ENCODE measurements around the gene STATH.
"Not testable (repeated sequence)": the region's sequence is repeated elsewhere in the genome, so short reads cannot be mapped to it uniquely, and the experiment has no call there.

The STATH gene

GRCh38 chr4:69995526-69996016 is at the start of gene STATH:
Gene STATH (plus strand): TSS chr4:69995966. CDS start chr4:69998438, 2,472 bp downstream.
- no peak for DNase-seq (ENCODE audit: low spot score)

- DNase-seq (ENCODE audit: low spot score) = no peak
These were observed 44.2 kb upstream of the STATH start for GRCh38 chr4:69951602-69952001.

GRCh38 chr4:69957209-69957608 is 38.6 kb upstream of the STATH start:
- no peak for DNase-seq (ENCODE audit: low spot score)

GRCh38 chr4:69965628-69966027 is 30.1 kb upstream of the STATH start, which contains the start of gene CSN2:
Gene CSN2 (minus strand): TSS chr4:69965728. CDS start chr4:69960995, 4,733 bp downstream.
- no peak for DNase-seq (ENCODE audit: low spot score)

- DNase-seq (ENCODE audit: low spot score) = no peak
These were observed 25.7 kb upstream of the STATH start for GRCh38 chr4:69970071-69970470.

GRCh38 chr4:69974631-69975030 is 21.1 kb upstream of the STATH start:
- no peak for DNase-seq (ENCODE audit: low spot score)

- DNase-seq (ENCODE audit: low spot score) = no peak
These were observed 18.2 kb upstream of the STATH start for GRCh38 chr4:69977582-69977981.

GRCh38 chr4:69984030-69984443 is 11.7 kb upstream of the STATH start:
- no peak for DNase-seq (ENCODE audit: low spot score)

GRCh38 chr4:69986663-69987062 is 9.1 kb upstream of the STATH start:
- DNase-seq (ENCODE audit: low spot score) = no peak

GRCh38 chr4:69991016-69991415 is 4.8 kb upstream of the STATH start:
- no peak for DNase-seq (ENCODE audit: low spot score)

- no peak for DNase-seq (ENCODE audit: low spot score)
These were observed 984 bp upstream of the STATH start for GRCh38 chr4:69994782-69995181.

GRCh38 chr4:69999420-69999819 is 3.7 kb downstream of the STATH start:
- DNase-seq (ENCODE audit: low spot score) = no peak

- DNase-seq (ENCODE audit: low spot score) = no peak
These were observed 4.9 kb downstream of the STATH start for GRCh38 chr4:70000711-70001110.

GRCh38 chr4:70002507-70002906 is 6.7 kb downstream of the STATH start:
- DNase-seq (ENCODE audit: low spot score) = no peak

GRCh38 chr4:70008771-70009170 is 13.0 kb downstream of the STATH start:
- no peak for DNase-seq (ENCODE audit: low spot score)

GRCh38 chr4:70019006-70019405 is 23.2 kb downstream of the STATH start:
- not testable (repeated sequence) for DNase-seq (ENCODE audit: low spot score)

- DNase-seq (ENCODE audit: low spot score) = no peak
These were observed 27.5 kb downstream of the STATH start for GRCh38 chr4:70023218-70023617.

GRCh38 chr4:70027011-70027410 is 31.2 kb downstream of the STATH start:
- DNase-seq (ENCODE audit: low spot score) = no peak

GRCh38 chr4:70028159-70028558 is 32.4 kb downstream of the STATH start, which contains the start of gene HTN3:
Gene HTN3 (plus strand): TSS chr4:70028459. CDS start chr4:70030741, 2,282 bp downstream.
- not testable (repeated sequence) for DNase-seq (ENCODE audit: low spot score)

- DNase-seq (ENCODE audit: low spot score) = not testable (repeated sequence)
These were observed 41.8 kb downstream of the STATH start for GRCh38 chr4:70037559-70037958.

- not testable (repeated sequence) for DNase-seq (ENCODE audit: low spot score)
These were observed 44.2 kb downstream of the STATH start for GRCh38 chr4:70039928-70040327.

GRCh38 chr4:70041652-70042286 is 46.0 kb downstream of the STATH start:
- no peak for DNase-seq (ENCODE audit: low spot score)

GRCh38 chr4:70050138-70050537 is 54.4 kb downstream of the STATH start, which contains the start of gene HTN1:
Gene HTN1 (plus strand): TSS chr4:70050438. CDS start chr4:70053077, 2,639 bp downstream.
- DNase-seq (ENCODE audit: low spot score) = not testable (repeated sequence)
